WTC11 (cell line): Measurements from ENCODE around the gene NLRP13.

ENCODE experiments used
- ATF2 ChIP-seq: sonication (generic); formaldehyde crosslinking; IDR thresholded peaks from 2 replicates; pipeline ENCODE4 v1.8.1; 2022; ENCODE audit warnings: low read depth, missing genetic modification reagents, borderline replicate concordance
- ATF3 ChIP-seq: sonication (generic); formaldehyde crosslinking; conservative IDR thresholded peaks from 2 replicates; pipeline ENCODE4 v1.8.1; 2022; ENCODE audit warnings: mild to moderate bottlenecking, missing genetic modification reagents
- CREB1 ChIP-seq: sonication (generic); formaldehyde crosslinking; IDR thresholded peaks from 2 replicates; pipeline ENCODE4 v1.8.0; 2023; ENCODE audit warnings: mild to moderate bottlenecking, missing genetic modification reagents
- CTCF ChIP-seq: fragments of 200-600 bp; IDR thresholded peaks from 2 replicates; pipeline ENCODE4 v1.8.0; 2022; ENCODE audit warnings: antibody characterized with exemption
- E2F5 ChIP-seq: sonication (generic); formaldehyde crosslinking; IDR thresholded peaks from 2 replicates; pipeline ENCODE4 v1.8.1; 2022; ENCODE audit warnings: mild to moderate bottlenecking, moderate library complexity, missing genetic modification reagents
- ELF4 ChIP-seq: sonication (generic); formaldehyde crosslinking; IDR thresholded peaks from 2 replicates; pipeline ENCODE4 v1.8.1; 2022; ENCODE audit warnings: low read depth, mild to moderate bottlenecking, moderate library complexity, missing genetic modification reagents
- FOXJ3 ChIP-seq: sonication (generic); formaldehyde crosslinking; IDR thresholded peaks from 2 replicates; pipeline ENCODE4 v1.9.0; 2021; ENCODE audit warnings: missing genetic modification reagents, mild to moderate bottlenecking, borderline replicate concordance
- FOXP1 ChIP-seq: sonication (generic); formaldehyde crosslinking; IDR thresholded peaks from 2 replicates; pipeline ENCODE4 v1.8.0; 2022; ENCODE audit warnings: missing genetic modification reagents, mild to moderate bottlenecking, moderate library complexity, borderline replicate concordance
- JUN ChIP-seq: sonication (generic); formaldehyde crosslinking; IDR thresholded peaks from 2 replicates; pipeline ENCODE4 v1.8.0; 2023; ENCODE audit warnings: mild to moderate bottlenecking, missing genetic modification reagents
- MLX ChIP-seq: sonication (generic); formaldehyde crosslinking; IDR thresholded peaks from 2 replicates; pipeline ENCODE4 v1.8.1; 2023; ENCODE audit warnings: mild to moderate bottlenecking, missing genetic modification reagents, moderate library complexity
- MXD4 ChIP-seq: fragments of 250-450 bp; sonication (Bioruptor Pico); IDR thresholded peaks from 2 replicates; pipeline ENCODE4 v1.8.0; 2021; ENCODE audit warnings: mild to moderate bottlenecking, moderate library complexity, borderline replicate concordance
- NR2C2 ChIP-seq: sonication (generic); formaldehyde crosslinking; IDR thresholded peaks from 2 replicates; pipeline ENCODE4 v1.8.0; 2022; ENCODE audit warnings: mild to moderate bottlenecking, missing genetic modification reagents
- ZNF138 ChIP-seq: sonication (generic); formaldehyde crosslinking; conservative IDR thresholded peaks from 2 replicates; pipeline ENCODE4 v1.8.1; 2022; ENCODE audit warnings: mild to moderate bottlenecking, moderate library complexity, missing genetic modification reagents
- ZSCAN18 ChIP-seq: fragments of 250-450 bp; sonication (Bioruptor Pico); IDR thresholded peaks from 2 replicates; pipeline ENCODE4 v2.1.2; 2022; ENCODE audit warnings: mild to moderate bottlenecking, moderate library complexity

GRCh38 chr19:55939206-55939605 lies 7.1 kb upstream of the NLRP13 start:
- TF ChIP-seq CTCF = no peak
- no peak for TF ChIP-seq E2F5 (CRISPR knock-in tag)
- TF ChIP-seq NR2C2 = no peak
- TF ChIP-seq ATF3 (CRISPR knock-in tag) = no peak
- no peak for TF ChIP-seq MLX (CRISPR knock-in tag)
- no peak for TF ChIP-seq ZNF138 (CRISPR knock-in tag)
- TF ChIP-seq ZSCAN18 (CRISPR knock-in tag) = no peak
- no peak for TF ChIP-seq JUN (CRISPR knock-in tag)
- TF ChIP-seq ELF4 (CRISPR knock-in tag) = no peak
- TF ChIP-seq CREB1 (CRISPR knock-in tag) = no peak
- no peak for TF ChIP-seq MXD4 (CRISPR knock-in tag)
- no peak for TF ChIP-seq FOXJ3 (CRISPR knock-in tag)
- TF ChIP-seq FOXP1 (CRISPR knock-in tag) = no peak
- TF ChIP-seq ATF2 = no peak
